ENCODE measurements around the gene ADGRF5.
"Not testable (repeated sequence)": the region's sequence is repeated elsewhere in the genome, so short reads cannot be mapped to it uniquely, and the experiment has no call there.

The ADGRF5 gene

DNA sequence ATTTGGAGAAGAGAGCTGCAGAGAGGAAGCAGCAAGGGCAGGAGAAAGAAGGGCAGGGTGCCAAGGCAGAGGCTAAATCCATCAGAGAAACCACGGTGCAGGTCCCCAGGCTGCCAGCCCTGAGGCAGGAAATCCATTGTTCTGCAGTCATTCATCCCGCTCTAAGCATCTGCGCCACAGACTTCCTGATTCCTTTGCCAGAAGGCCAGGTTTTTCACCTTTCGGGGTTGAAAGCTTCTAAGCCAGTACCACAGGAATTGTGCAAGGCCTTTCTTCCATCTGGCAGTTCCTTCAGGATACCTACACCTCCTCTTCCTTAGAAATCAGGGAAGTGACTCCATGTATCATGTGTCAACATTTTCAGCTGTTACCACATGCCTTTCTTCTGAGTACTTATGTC lies 45.6 kb downstream of the ADGRF5 start:
- no peak for TF ChIP-seq SUZ12 (IDR thresholded peaks at IDR 0.05; ENCODE audit: extremely low read depth, insufficient read depth, insufficient read length)
- TF ChIP-seq YY1 (IDR thresholded peaks at IDR 0.05; ENCODE audit: insufficient read depth, insufficient read length): no peak
- TF ChIP-seq ZNF274 (IDR thresholded peaks at IDR 0.05; ENCODE audit: low read depth, low read length): no peak
- no peaks in the 10 kb centered on the region for H3K27me3 ChIP-seq (ENCODE audit: insufficient read depth, insufficient read length)
- no peak overlapping the region for H3K9ac ChIP-seq (ENCODE audit: insufficient read length, low read depth)
- no peak overlapping the region for H3K4me3 ChIP-seq (ENCODE audit: insufficient read length, low read depth)
- no peaks in the 10 kb centered on the region for H3K4me1 ChIP-seq (ENCODE audit: insufficient read depth, insufficient read length)
- DNase-seq (ENCODE audit: low read depth, low spot score): no peak
- H3K9me3 ChIP-seq (ENCODE audit: insufficient read depth, low read length): no peaks in the 10 kb centered on the region
- no peaks in the 10 kb centered on the region for H3K36me3 ChIP-seq (ENCODE audit: insufficient read depth, insufficient read length, low read length)

DNA sequence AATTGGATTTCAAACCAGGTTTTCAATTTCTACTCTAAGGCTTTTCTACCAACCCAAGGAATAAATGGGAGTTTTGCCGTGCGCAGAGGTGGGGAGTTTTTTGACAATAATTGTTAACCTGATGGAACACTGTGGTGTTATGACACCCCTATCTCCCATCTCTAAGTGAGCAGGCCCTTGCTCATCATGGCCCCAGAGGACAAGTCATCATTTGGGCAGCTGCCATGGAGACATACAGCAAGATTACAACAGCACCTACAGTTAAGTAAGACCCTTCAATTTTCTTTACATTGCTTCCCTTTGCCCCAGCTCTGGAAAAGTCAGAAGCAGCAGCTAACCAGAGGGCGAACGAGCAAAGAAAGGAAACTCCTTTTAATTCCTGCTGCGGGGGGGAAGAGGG lies 54.3 kb downstream of the ADGRF5 start:
- Histone ChIP-seq H3K9me3 (ENCODE audit: insufficient read depth, low read length) (no peaks in the 10 kb centered on the region), H3K27me3 (ENCODE audit: insufficient read depth, insufficient read length) (no peaks in the 10 kb centered on the region), H3K4me1 (ENCODE audit: insufficient read depth, insufficient read length) (no peaks in the 10 kb centered on the region), H3K4me3 (ENCODE audit: insufficient read length, low read depth) (no peak overlapping the region), H3K36me3 (ENCODE audit: insufficient read depth, insufficient read length, low read length) (no peaks in the 10 kb centered on the region), H3K9ac (ENCODE audit: insufficient read length, low read depth) (no peak overlapping the region)
- no peak for TF ChIP-seq ZNF274 (IDR thresholded peaks at IDR 0.05; ENCODE audit: low read depth, low read length)
- TF ChIP-seq YY1 (IDR thresholded peaks at IDR 0.05; ENCODE audit: insufficient read depth, insufficient read length): no peak
- TF ChIP-seq SUZ12 (IDR thresholded peaks at IDR 0.05; ENCODE audit: extremely low read depth, insufficient read depth, insufficient read length): no peak
- no peak for DNase-seq (ENCODE audit: low read depth, low spot score)

DNA sequence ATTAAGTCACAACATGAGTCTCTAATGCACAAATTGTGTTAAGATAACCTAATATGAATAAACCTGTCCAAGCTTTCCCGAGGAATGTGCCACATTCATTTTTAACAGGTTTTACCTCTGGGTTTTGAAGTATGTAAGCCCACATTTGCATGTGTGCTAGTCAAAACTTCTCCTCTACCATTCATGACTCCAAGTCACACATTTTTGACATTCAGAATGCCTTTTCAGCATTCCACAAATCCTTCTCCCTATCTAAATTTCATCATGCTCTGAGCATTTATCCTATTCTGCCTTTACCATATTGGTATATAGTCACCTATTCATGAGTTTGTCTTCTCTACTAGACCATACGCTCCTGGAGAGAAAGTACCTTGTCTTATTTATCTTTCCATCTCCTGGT lies 56.5 kb downstream of the ADGRF5 start:
- H3K9me3 ChIP-seq (ENCODE audit: insufficient read depth, low read length): no peaks in the 10 kb centered on the region
- H3K9ac ChIP-seq (ENCODE audit: insufficient read length, low read depth): no peak overlapping the region
- no peaks in the 10 kb centered on the region for H3K36me3 ChIP-seq (ENCODE audit: insufficient read depth, insufficient read length, low read length)
- no peak overlapping the region for H3K4me3 ChIP-seq (ENCODE audit: insufficient read length, low read depth)
- no peak for DNase-seq (ENCODE audit: low read depth, low spot score)
- no peaks in the 10 kb centered on the region for H3K4me1 ChIP-seq (ENCODE audit: insufficient read depth, insufficient read length)
- H3K27me3 ChIP-seq (ENCODE audit: insufficient read depth, insufficient read length): no peaks in the 10 kb centered on the region
- TF ChIP-seq SUZ12 (IDR thresholded peaks at IDR 0.05; ENCODE audit: extremely low read depth, insufficient read depth, insufficient read length) (no peak), YY1 (IDR thresholded peaks at IDR 0.05; ENCODE audit: insufficient read depth, insufficient read length) (no peak), ZNF274 (IDR thresholded peaks at IDR 0.05; ENCODE audit: low read depth, low read length) (no peak)

DNA sequence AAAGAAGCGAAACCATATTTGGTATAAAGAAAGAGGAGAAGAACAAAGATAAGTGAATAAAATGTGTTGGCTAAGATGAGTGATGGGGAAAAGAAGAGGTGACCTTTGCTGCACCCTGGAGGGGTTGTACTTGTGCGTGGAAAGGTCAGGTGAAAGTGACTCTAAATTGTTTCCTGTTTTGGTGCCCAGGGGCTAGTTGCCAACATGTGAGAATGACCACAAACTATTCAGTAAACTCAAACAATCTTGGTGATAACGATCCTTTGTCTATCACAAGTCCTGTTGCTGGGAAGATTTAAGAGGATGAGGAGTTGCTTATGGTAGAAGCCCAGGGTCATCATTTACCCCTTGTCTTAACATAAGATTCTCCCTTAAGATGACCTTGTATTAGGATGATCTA lies 57.9 kb downstream of the ADGRF5 start:
- Histone ChIP-seq H3K4me3 (ENCODE audit: insufficient read length, low read depth) (no peak overlapping the region), H3K36me3 (ENCODE audit: insufficient read depth, insufficient read length, low read length) (no peaks in the 10 kb centered on the region), H3K4me1 (ENCODE audit: insufficient read depth, insufficient read length) (no peaks in the 10 kb centered on the region), H3K9me3 (ENCODE audit: insufficient read depth, low read length) (no peaks in the 10 kb centered on the region), H3K27me3 (ENCODE audit: insufficient read depth, insufficient read length) (no peaks in the 10 kb centered on the region), H3K9ac (ENCODE audit: insufficient read length, low read depth) (no peak overlapping the region)
- TF ChIP-seq ZNF274 (IDR thresholded peaks at IDR 0.05; ENCODE audit: low read depth, low read length): no peak
- no peak for TF ChIP-seq SUZ12 (IDR thresholded peaks at IDR 0.05; ENCODE audit: extremely low read depth, insufficient read depth, insufficient read length)
- no peak for TF ChIP-seq YY1 (IDR thresholded peaks at IDR 0.05; ENCODE audit: insufficient read depth, insufficient read length)
- no peak for DNase-seq (ENCODE audit: low read depth, low spot score)

DNA sequence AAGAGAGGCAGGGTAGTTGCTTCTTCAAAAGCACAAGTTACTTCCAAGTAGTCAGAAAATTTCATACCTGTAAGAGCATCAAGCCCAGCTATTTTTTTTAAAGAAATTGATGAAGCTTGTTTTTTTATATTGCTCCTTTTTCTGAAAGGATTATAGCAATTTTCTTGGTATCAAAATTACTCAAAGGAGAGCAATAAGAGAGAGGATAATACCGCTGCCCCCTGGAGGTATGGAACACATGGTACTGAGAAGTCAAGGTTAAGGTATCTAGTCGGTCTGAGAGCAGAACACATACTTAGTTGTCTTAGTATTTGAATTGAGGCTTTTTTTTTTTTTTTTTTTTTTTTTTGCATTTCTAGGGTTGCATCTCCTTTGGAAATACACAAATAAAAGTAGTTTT lies 59.4 kb downstream of the ADGRF5 start:
- DNase-seq (ENCODE audit: low read depth, low spot score): no peak
- no peaks in the 10 kb centered on the region for H3K27me3 ChIP-seq (ENCODE audit: insufficient read depth, insufficient read length)
- no peak for TF ChIP-seq YY1 (IDR thresholded peaks at IDR 0.05; ENCODE audit: insufficient read depth, insufficient read length)
- TF ChIP-seq SUZ12 (IDR thresholded peaks at IDR 0.05; ENCODE audit: extremely low read depth, insufficient read depth, insufficient read length): no peak
- TF ChIP-seq ZNF274 (IDR thresholded peaks at IDR 0.05; ENCODE audit: low read depth, low read length): no peak
- no peaks in the 10 kb centered on the region for H3K36me3 ChIP-seq (ENCODE audit: insufficient read depth, insufficient read length, low read length)
- H3K4me1 ChIP-seq (ENCODE audit: insufficient read depth, insufficient read length): no peaks in the 10 kb centered on the region
- H3K9ac ChIP-seq (ENCODE audit: insufficient read length, low read depth): no peak overlapping the region
- H3K9me3 ChIP-seq (ENCODE audit: insufficient read depth, low read length): no peaks in the 10 kb centered on the region
- H3K4me3 ChIP-seq (ENCODE audit: insufficient read length, low read depth): no peak overlapping the region

DNA sequence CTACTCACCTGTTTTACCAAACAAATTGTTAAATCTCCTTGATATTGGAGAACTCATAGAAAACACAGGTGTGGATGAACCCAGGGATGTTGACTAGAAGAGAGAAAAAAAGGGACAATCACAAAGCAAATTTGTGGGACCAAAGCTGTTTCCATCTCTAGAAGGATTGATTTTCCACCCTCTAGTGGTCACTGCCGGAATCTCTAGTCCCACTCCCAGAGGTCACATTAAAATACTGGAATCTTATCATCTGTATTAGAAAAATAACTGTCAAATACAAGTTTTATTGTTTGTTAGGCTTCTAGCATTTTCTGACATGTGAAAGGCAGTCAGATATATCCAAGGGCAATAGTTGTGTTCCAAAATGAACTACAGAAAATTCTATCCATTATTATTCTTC lies 65.8 kb downstream of the ADGRF5 start:
- not testable (repeated sequence) for DNase-seq (ENCODE audit: low read depth, low spot score)

DNA sequence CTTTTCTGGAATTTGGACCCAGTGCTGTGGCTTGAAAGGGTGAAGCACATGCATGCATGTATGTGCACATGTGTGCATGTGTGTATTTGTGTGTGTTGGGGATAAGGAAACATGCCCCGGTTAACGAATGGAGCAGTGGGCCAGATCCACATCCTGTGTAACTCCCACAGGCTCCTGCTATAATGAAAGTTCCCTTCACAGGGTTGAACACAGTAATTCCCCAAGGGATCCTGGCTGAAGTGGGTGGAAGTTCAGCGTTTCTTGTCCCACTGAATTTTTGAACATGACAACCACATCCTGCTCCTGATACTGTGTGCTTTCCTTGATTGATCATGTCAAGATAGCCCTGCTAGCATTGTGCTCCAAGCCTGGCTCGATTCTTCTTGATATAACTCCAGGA lies 70.2 kb downstream of the ADGRF5 start:
- not testable (repeated sequence) for H3K9me3 ChIP-seq (ENCODE audit: insufficient read depth, low read length); H3K4me1 ChIP-seq (ENCODE audit: insufficient read depth, insufficient read length); H3K27me3 ChIP-seq (ENCODE audit: insufficient read depth, insufficient read length); H3K9ac ChIP-seq (ENCODE audit: insufficient read length, low read depth); H3K36me3 ChIP-seq (ENCODE audit: insufficient read depth, insufficient read length, low read length); H3K4me3 ChIP-seq (ENCODE audit: insufficient read length, low read depth); DNase-seq (ENCODE audit: low read depth, low spot score)

More for the DNA sequence above, 65.8 kb downstream of the ADGRF5 start:
- H3K9me3 ChIP-seq (ENCODE audit: insufficient read depth, low read length); H3K27me3 ChIP-seq (ENCODE audit: insufficient read depth, insufficient read length); H3K4me3 ChIP-seq (ENCODE audit: insufficient read length, low read depth); H3K36me3 ChIP-seq (ENCODE audit: insufficient read depth, insufficient read length, low read length); H3K4me1 ChIP-seq (ENCODE audit: insufficient read depth, insufficient read length); H3K9ac ChIP-seq (ENCODE audit: insufficient read length, low read depth): not testable (repeated sequence)

DNA sequence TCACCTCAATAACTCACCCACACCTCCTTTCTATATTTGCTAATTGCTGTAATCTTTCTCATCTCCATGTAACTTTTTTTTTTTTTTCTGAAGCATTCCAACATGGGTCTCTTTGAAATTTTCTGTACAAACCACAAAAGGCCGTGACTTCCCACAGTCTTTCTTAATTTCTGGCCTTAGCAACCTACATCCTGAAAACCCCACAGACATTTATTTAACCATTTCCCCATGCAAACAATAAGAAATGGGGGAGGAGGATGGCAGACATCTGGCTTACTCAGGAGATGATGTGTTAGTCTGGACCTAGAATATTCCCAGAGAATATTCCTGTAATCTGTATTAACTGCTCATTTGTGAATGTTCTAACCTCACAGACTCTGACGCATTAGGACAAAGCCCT lies 70.9 kb downstream of the ADGRF5 start:
- H3K9ac ChIP-seq (ENCODE audit: insufficient read length, low read depth): no peak overlapping the region
- TF ChIP-seq ZNF274 (IDR thresholded peaks at IDR 0.05; ENCODE audit: low read depth, low read length) (no peak), YY1 (IDR thresholded peaks at IDR 0.05; ENCODE audit: insufficient read depth, insufficient read length) (no peak), SUZ12 (IDR thresholded peaks at IDR 0.05; ENCODE audit: extremely low read depth, insufficient read depth, insufficient read length) (no peak)
- DNase-seq (ENCODE audit: low read depth, low spot score): no peak

More for the DNA sequence above, 70.9 kb downstream of the ADGRF5 start:
- H3K36me3 ChIP-seq (ENCODE audit: insufficient read depth, insufficient read length, low read length): no peaks in the 10 kb centered on the region
- H3K4me3 ChIP-seq (ENCODE audit: insufficient read length, low read depth): no peak overlapping the region
- H3K9me3 ChIP-seq (ENCODE audit: insufficient read depth, low read length): no peaks in the 10 kb centered on the region
- H3K4me1 ChIP-seq (ENCODE audit: insufficient read depth, insufficient read length): no peaks in the 10 kb centered on the region
- H3K27me3 ChIP-seq (ENCODE audit: insufficient read depth, insufficient read length): peaks cover 4% of the 10 kb centered on the region
